Measurements from ENCODE around the gene PTAFR. TPM values are rescaled to one million over a fixed set of nuclear protein-coding genes. Genes with fewer than 3 reads are reported as not detected.
A peak's percentile ranks its signal among the peaks of the same experiment; 100 is the strongest.

PTAFR gene
- polyA plus RNA-seq, 4 donors, result 2.3 to 3.9 (median 2.7) TPM

- DNase-seq (ENCODE audit: low read depth in 4 of 4, low spot score in 3 of 4), result no peak
Observed at GRCh38 chr1:28126212-28126611, 50.3 kb downstream of the PTAFR start.

GRCh38 chr1:28123461-28123961, 53.0 kb downstream of the PTAFR start:
- no peak for DNase-seq (ENCODE audit: low read depth in 4 of 4, low spot score in 3 of 4)

- DNase-seq (ENCODE audit: low read depth in 4 of 4, low spot score in 3 of 4), result no peak
Observed at GRCh38 chr1:28122183-28122582, 54.3 kb downstream of the PTAFR start.

GRCh38 chr1:28119556-28119955, 56.9 kb downstream of the PTAFR start:
- DNase-seq (ENCODE audit: low read depth in 4 of 4, low spot score in 3 of 4), result no peak

- no peak for DNase-seq (ENCODE audit: low read depth in 4 of 4, low spot score in 3 of 4)
Observed at GRCh38 chr1:28118640-28119307, 57.7 kb downstream of the PTAFR start.

GRCh38 chr1:28115267-28115666, 61.2 kb downstream of the PTAFR start:
- no peak for DNase-seq (ENCODE audit: low read depth in 4 of 4, low spot score in 3 of 4)

- DNase-seq (ENCODE audit: low read depth in 4 of 4, low spot score in 3 of 4), result no peak
Observed at GRCh38 chr1:28114844-28115243, 61.6 kb downstream of the PTAFR start.

- no peak for DNase-seq (ENCODE audit: low read depth in 4 of 4, low spot score in 3 of 4)
Observed at GRCh38 chr1:28113242-28113572, 63.3 kb downstream of the PTAFR start.

- no peak for DNase-seq (ENCODE audit: low read depth in 4 of 4, low spot score in 3 of 4)
Observed at GRCh38 chr1:28112388-28113241, 63.9 kb downstream of the PTAFR start.

GRCh38 chr1:28111157-28111556, 65.3 kb downstream of the PTAFR start:
- no peak for DNase-seq (ENCODE audit: low read depth in 4 of 4, low spot score in 3 of 4)

GRCh38 chr1:28110555-28110954, 65.9 kb downstream of the PTAFR start:
- no peak for DNase-seq (ENCODE audit: low read depth in 4 of 4, low spot score in 3 of 4)

- DNase-seq (ENCODE audit: low read depth in 4 of 4, low spot score in 3 of 4), result no peak
Observed at GRCh38 chr1:28109639-28110038, 66.9 kb downstream of the PTAFR start.

GRCh38 chr1:28108001-28108400, 68.5 kb downstream of the PTAFR start:
- DNase-seq (ENCODE audit: low read depth in 4 of 4, low spot score in 3 of 4), result no peak

GRCh38 chr1:28104866-28105467, 71.5 kb downstream of the PTAFR start:
- DNase-seq (ENCODE audit: low read depth in 4 of 4, low spot score in 3 of 4), result peak in 1 of 4 donors; percentile 22

- no peak for DNase-seq (ENCODE audit: low read depth in 4 of 4, low spot score in 3 of 4)
Observed at GRCh38 chr1:28102189-28102588, 74.3 kb downstream of the PTAFR start.

- DNase-seq (ENCODE audit: low read depth in 4 of 4, low spot score in 3 of 4), result no peak
Observed at GRCh38 chr1:28099050-28099769, 77.3 kb downstream of the PTAFR start.

Other genes starting within 250 kb of the PTAFR start
- gene SMPDL3B, start 241.7 kb downstream of the PTAFR start, polyA plus RNA-seq (ENCODE audit: insufficient read length in 4 of 4), result 10 to 100 TPM; 11.6 to 15.8 (median 12.1) TPM
- gene XKR8, start 216.7 kb downstream of the PTAFR start, polyA plus RNA-seq (ENCODE audit: insufficient read length in 4 of 4), result 1 to 10 TPM; 8.7 to 9.8 (median 8.9) TPM
- gene EYA3, start 88.1 kb downstream of the PTAFR start, polyA plus RNA-seq (ENCODE audit: insufficient read length in 4 of 4), result 10 to 100 TPM; 46.6 to 57.0 (median 55.1) TPM
- 100 to 1,000 TPM; 147 to 176 (median 171) TPM for gene DNAJC8, start 56.3 kb upstream of the PTAFR start, polyA plus RNA-seq (ENCODE audit: insufficient read length in 4 of 4)
- 100 to 1,000 TPM; 273 to 349 (median 281) TPM for gene ATP5IF1, start 59.4 kb upstream of the PTAFR start, polyA plus RNA-seq (ENCODE audit: insufficient read length in 4 of 4)
- 10 to 100 TPM; 17.7 to 20.8 (median 19.2) TPM for gene SESN2, start 82.8 kb upstream of the PTAFR start, polyA plus RNA-seq (ENCODE audit: insufficient read length in 4 of 4)
- 10 to 100 TPM; 20.3 to 23.4 (median 22.4) TPM for gene MED18, start 152.3 kb upstream of the PTAFR start, polyA plus RNA-seq (ENCODE audit: insufficient read length in 4 of 4)
- 10 to 100 TPM; 70.8 to 99.2 (median 87.8) TPM for gene PHACTR4, start 193.1 kb upstream of the PTAFR start, polyA plus RNA-seq (ENCODE audit: insufficient read length in 4 of 4)

Data from right renal pelvis (tissue), 4 donors.